H9 (cell line): ENCODE results near the gene RASA3. TPM values are rescaled to one million over a fixed set of nuclear protein-coding genes. Genes with fewer than 3 reads are reported as not detected.
A peak's percentile ranks its signal among the peaks of the same experiment; 100 is the strongest.

ENCODE experiments used
- DNase-seq: peaks from one replicate; pipeline ENCODE4 v3.0.0-alpha.2; 2017
- H2AFZ ChIP-seq: one replicate; pipeline ENCODE4 v1.6.1; 2013; ENCODE audit warnings: mild to moderate bottlenecking, low read length, control low read depth, moderate library complexity
- H2AK5ac ChIP-seq: 2 replicates; pipeline ENCODE4 v1.6.1; 2013; ENCODE audit warnings: low read length, control low read depth, mixed read lengths; ENCODE audit not compliant: insufficient read length
- H2BK120ac ChIP-seq: one replicate; pipeline ENCODE4 v1.6.1; 2013; ENCODE audit warnings: low read depth, mild to moderate bottlenecking, low read length, control low read depth, inconsistent platforms; ENCODE audit not compliant: poor library complexity, severe bottlenecking
- H2BK12ac ChIP-seq: 2 replicates; pipeline ENCODE4 v1.6.1; 2013; ENCODE audit warnings: low read length, control low read depth, mixed read lengths, low read depth; ENCODE audit not compliant: insufficient read length
- H2BK15ac ChIP-seq: 2 replicates; pipeline ENCODE4 v1.6.1; 2013; ENCODE audit warnings: low read depth, low read length, control low read depth
- H2BK20ac ChIP-seq: one replicate; pipeline ENCODE4 v1.6.1; 2013; ENCODE audit warnings: low read depth, mild to moderate bottlenecking, low read length, control low read depth, inconsistent platforms; ENCODE audit not compliant: poor library complexity, severe bottlenecking
- H2BK5ac ChIP-seq: 2 replicates; pipeline ENCODE4 v1.6.1; 2013; ENCODE audit warnings: low read length, control low read depth, mixed read lengths; ENCODE audit not compliant: insufficient read length
- H3K14ac ChIP-seq: 2 replicates; pipeline ENCODE4 v1.6.1; 2013; ENCODE audit warnings: low read length, control low read depth; ENCODE audit not compliant: insufficient read depth
- H3K18ac ChIP-seq: 2 replicates; pipeline ENCODE4 v1.6.1; 2013; ENCODE audit warnings: low read depth, mild to moderate bottlenecking, mixed read lengths, low read length, control low read depth; ENCODE audit not compliant: insufficient read length
- H3K23ac ChIP-seq: 2 replicates; pipeline ENCODE4 v1.6.1; 2013; ENCODE audit warnings: low read length, control low read depth, mixed read lengths, low read depth; ENCODE audit not compliant: insufficient read length
- H3K23me2 ChIP-seq: 2 replicates; pipeline ENCODE4 v1.6.1; 2013; ENCODE audit warnings: low read depth, mild to moderate bottlenecking, mixed read lengths, low read length, control low read depth; ENCODE audit not compliant: insufficient read length, poor library complexity, severe bottlenecking
- H3K27ac ChIP-seq: 2 replicates; pipeline ENCODE4 v1.5.1; 2013; ENCODE audit warnings: low read length, control low read depth, mixed read lengths, low read depth; ENCODE audit not compliant: insufficient read length
- H3K27me3 ChIP-seq: 2 replicates; pipeline ENCODE4 v1.6.1; 2013; ENCODE audit warnings: low read length, control low read depth, inconsistent platforms; ENCODE audit not compliant: insufficient read depth
- H3K4ac ChIP-seq: 2 replicates; pipeline ENCODE4 v1.6.1; 2013; ENCODE audit warnings: low read depth, mild to moderate bottlenecking, control low read depth, inconsistent platforms, low read length, moderate library complexity
- H3K4me1 ChIP-seq: 2 replicates; pipeline ENCODE4 v1.6.1; 2013; ENCODE audit warnings: low read length, control low read depth, inconsistent platforms; ENCODE audit not compliant: insufficient read depth
- H3K4me2 ChIP-seq: 2 replicates; pipeline ENCODE4 v1.6.1; 2013; ENCODE audit warnings: low read length, control low read depth, mixed read lengths; ENCODE audit not compliant: insufficient read length, insufficient read depth
- H3K56ac ChIP-seq: 2 replicates; pipeline ENCODE4 v1.6.1; 2013; ENCODE audit warnings: low read depth, mild to moderate bottlenecking, mixed read lengths, low read length, control low read depth; ENCODE audit not compliant: insufficient read length
- H3K79me1 ChIP-seq: 2 replicates; pipeline ENCODE4 v1.6.1; 2013; ENCODE audit warnings: low read depth, mild to moderate bottlenecking, moderate library complexity, low read length, control low read depth, inconsistent platforms; ENCODE audit not compliant: insufficient read depth, poor library complexity, severe bottlenecking
- H3K79me2 ChIP-seq: 2 replicates; pipeline ENCODE4 v1.6.1; 2013; ENCODE audit warnings: low read length, control low read depth, inconsistent platforms; ENCODE audit not compliant: insufficient read depth
- H3K9ac ChIP-seq: 2 replicates; pipeline ENCODE4 v1.6.1; 2013; ENCODE audit warnings: low read length, control low read depth, mixed read lengths; ENCODE audit not compliant: insufficient read length; ENCODE audit errors: extremely low read depth
- H3K9me3 ChIP-seq: one replicate; pipeline ENCODE4 v1.6.1; 2013; ENCODE audit warnings: low read depth, low read length, inconsistent platforms; ENCODE audit not compliant: control insufficient read depth
- H3T11ph ChIP-seq: one replicate; pipeline ENCODE4 v1.6.1; 2013; ENCODE audit warnings: mild to moderate bottlenecking, low read length, control low read depth, inconsistent platforms
- H4K20me1 ChIP-seq: one replicate; pipeline ENCODE4 v1.6.1; 2013; ENCODE audit not compliant: control insufficient read depth, insufficient read length, insufficient read depth
- H4K5ac ChIP-seq: 2 replicates; pipeline ENCODE4 v1.6.1; 2013; ENCODE audit warnings: low read depth, mild to moderate bottlenecking, mixed read lengths, low read length, control low read depth; ENCODE audit not compliant: insufficient read length
- H4K8ac ChIP-seq: replicated peaks from 2 replicates; pipeline ENCODE4 v1.6.1; 2013; ENCODE audit warnings: low read length, control low read depth, mixed read lengths, low read depth; ENCODE audit not compliant: insufficient read length
- H4K91ac ChIP-seq: 2 replicates; pipeline ENCODE4 v1.6.1; 2013; ENCODE audit warnings: low read depth, mild to moderate bottlenecking, moderate library complexity, mixed read lengths, low read length, control low read depth; ENCODE audit not compliant: insufficient read length
- H3K27ac Mint-ChIP-seq, 3 experiments: 2 replicates in 2 of 3; 3 replicates in 1 of 3; pipeline ENCODE4 v1.8.0; 2020 to 2021; ENCODE audit warnings: mixed read lengths in 3 of 3, mild to moderate bottlenecking in 1 of 3, moderate library complexity in 1 of 3
- H3K27me3 Mint-ChIP-seq: 2 replicates; pipeline ENCODE4 v1.8.0; 2021; ENCODE audit warnings: low read depth, mild to moderate bottlenecking, moderate library complexity, mixed read lengths
- H3K36me3 Mint-ChIP-seq, 3 experiments: 2 replicates in 2 of 3; 3 replicates in 1 of 3; pipeline ENCODE4 v1.8.0; 2020 to 2021; ENCODE audit warnings: low read depth in 3 of 3, mixed read lengths in 3 of 3; ENCODE audit not compliant: insufficient read depth in 1 of 3
- H3K4me1 Mint-ChIP-seq, 2 experiments: 2 replicates each; pipeline ENCODE4 v1.8.0; 2020; ENCODE audit warnings: mixed read lengths in 2 of 2
- H3K4me3 Mint-ChIP-seq, 2 experiments: 2 replicates in 1 of 2; 3 replicates in 1 of 2; pipeline ENCODE4 v1.8.0; 2020 to 2021; ENCODE audit warnings: mild to moderate bottlenecking in 2 of 2, mixed read lengths in 2 of 2, moderate library complexity in 1 of 2
- H3K9me3 Mint-ChIP-seq, 2 experiments: 2 replicates in 1 of 2; 3 replicates in 1 of 2; pipeline ENCODE4 v1.8.0; 2020; ENCODE audit warnings: mild to moderate bottlenecking in 2 of 2, mixed read lengths in 2 of 2, moderate library complexity in 1 of 2
- WGBS: extraction: QIAGEN DNeasy Blood & Tissue Kit; methylation state at CpG from one replicate; pipeline ENCODE4 v1.1.7; 2013; ENCODE audit warnings: missing lambda C conversion rate, low lambda C conversion rate, mixed read lengths; ENCODE audit not compliant: insufficient read length; ENCODE audit errors: extremely low coverage; 5-methylcytosine and 5-hydroxymethylcytosine counted together
- total RNA-seq: library from RNA; stranded (reverse); gene quantifications from 2 replicates; pipeline ENCODE4 v1.2.1, GENCODE V29; 2021
- TF ChIP-seq, protein P1 (sequence below): fragments of 200-600 bp; sonication (generic); conservative IDR thresholded peaks from 3 replicates; pipeline ENCODE4 v1.8.0; 2021; ENCODE audit warnings: antibody characterized with exemption, mild to moderate bottlenecking

The RASA3 gene
- total RNA-seq, 1 experiment from 2014 or later: 12.3 TPM

DNA sequence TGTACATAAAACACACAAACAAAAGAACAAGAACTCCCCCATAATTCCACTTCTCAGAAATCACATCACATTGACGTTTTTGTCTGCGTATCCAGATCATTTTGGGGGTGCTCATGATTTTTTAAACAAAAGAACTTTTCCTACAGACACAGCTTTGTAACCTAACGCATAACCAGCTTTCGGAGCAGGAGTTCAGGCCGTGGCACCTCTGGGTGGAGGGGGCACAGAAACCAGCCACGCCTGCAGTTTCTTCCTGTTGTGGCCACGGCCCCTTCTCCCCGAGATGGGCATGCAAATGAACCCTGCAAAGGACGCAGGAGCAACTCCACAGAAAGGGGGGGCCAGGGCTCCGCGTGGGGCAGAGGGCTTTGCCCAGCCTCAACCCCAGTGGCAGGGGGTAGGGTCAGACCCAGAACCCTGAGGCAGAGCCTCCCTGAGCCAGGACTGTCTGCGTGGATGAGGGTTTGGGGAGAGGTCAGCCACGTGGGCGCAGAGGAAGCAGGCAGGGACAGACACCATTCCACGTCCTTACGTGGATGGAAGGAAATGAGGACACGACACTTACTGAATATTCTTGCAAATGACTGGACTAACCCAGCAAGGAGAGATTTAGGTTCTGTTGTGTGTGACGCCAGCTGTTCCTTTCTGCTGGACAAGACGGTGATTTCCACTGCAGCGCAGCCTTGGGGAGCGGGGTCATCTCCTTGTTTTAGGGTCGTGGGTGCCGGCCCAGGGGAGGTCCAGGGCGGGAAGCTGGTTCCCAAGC, 64.4 kb downstream of the RASA3 start:
- Mint-ChIP-seq H3K27me3 (peaks cover 2% of the 10 kb centered on the region; the same call in 1 of the 2 replicates), H3K4me3 (no peak overlapping the region), H3K9me3 (peaks cover 4 to 5% of the 10 kb centered on the region in 2 experiments; a peak in 4 of 5 replicates), H3K27ac (peak overlapping the region in 1 of 3 experiments; percentile 66; a peak in 1 of 7 replicates), H3K36me3 (peaks cover 4 to 9% (median 7%) of the 10 kb centered on the region in 3 experiments; a peak in 6 of 7 replicates), H3K4me1 (peaks cover 25 to 42% of the 10 kb centered on the region in 2 experiments)
- no peak overlapping the region for H3K14ac ChIP-seq
- no peaks in the 10 kb centered on the region for H3K79me1 ChIP-seq
- no peak overlapping the region for H2BK5ac ChIP-seq
- no peak overlapping the region for H2BK120ac ChIP-seq
- H2AK5ac ChIP-seq: no peak overlapping the region
- DNase-seq: no peak
- no peak overlapping the region for H3K4ac ChIP-seq
- H4K91ac ChIP-seq: no peak overlapping the region
- no peak overlapping the region for H3K18ac ChIP-seq
- no peaks in the 10 kb centered on the region for H4K20me1 ChIP-seq
- no CpG with 5 or more reads among the region's 24 CpGs for WGBS
- no peak overlapping the region for H3T11ph ChIP-seq
- no peak overlapping the region for H4K8ac ChIP-seq
- no peaks in the 10 kb centered on the region for H3K9me3 ChIP-seq
- no peak overlapping the region for H4K5ac ChIP-seq
- H3K23me2 ChIP-seq: no peaks in the 10 kb centered on the region
- H3K79me2 ChIP-seq: no peaks in the 10 kb centered on the region
- no peak overlapping the region for H3K9ac ChIP-seq
- no peak overlapping the region for H3K23ac ChIP-seq
- H3K27ac ChIP-seq: no peak overlapping the region
- no peak overlapping the region for H2BK12ac ChIP-seq
- no peaks in the 10 kb centered on the region; the same call in 1 of the 2 replicates for H3K4me1 ChIP-seq
- no peak overlapping the region for H2BK15ac ChIP-seq
- no peak overlapping the region for H2AFZ ChIP-seq
- TF ChIP-seq, protein P1, sequence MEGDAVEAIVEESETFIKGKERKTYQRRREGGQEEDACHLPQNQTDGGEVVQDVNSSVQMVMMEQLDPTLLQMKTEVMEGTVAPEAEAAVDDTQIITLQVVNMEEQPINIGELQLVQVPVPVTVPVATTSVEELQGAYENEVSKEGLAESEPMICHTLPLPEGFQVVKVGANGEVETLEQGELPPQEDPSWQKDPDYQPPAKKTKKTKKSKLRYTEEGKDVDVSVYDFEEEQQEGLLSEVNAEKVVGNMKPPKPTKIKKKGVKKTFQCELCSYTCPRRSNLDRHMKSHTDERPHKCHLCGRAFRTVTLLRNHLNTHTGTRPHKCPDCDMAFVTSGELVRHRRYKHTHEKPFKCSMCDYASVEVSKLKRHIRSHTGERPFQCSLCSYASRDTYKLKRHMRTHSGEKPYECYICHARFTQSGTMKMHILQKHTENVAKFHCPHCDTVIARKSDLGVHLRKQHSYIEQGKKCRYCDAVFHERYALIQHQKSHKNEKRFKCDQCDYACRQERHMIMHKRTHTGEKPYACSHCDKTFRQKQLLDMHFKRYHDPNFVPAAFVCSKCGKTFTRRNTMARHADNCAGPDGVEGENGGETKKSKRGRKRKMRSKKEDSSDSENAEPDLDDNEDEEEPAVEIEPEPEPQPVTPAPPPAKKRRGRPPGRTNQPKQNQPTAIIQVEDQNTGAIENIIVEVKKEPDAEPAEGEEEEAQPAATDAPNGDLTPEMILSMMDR: no peak
- H3K27me3 ChIP-seq: no peaks in the 10 kb centered on the region
- H3K56ac ChIP-seq: no peak overlapping the region
- no peak overlapping the region for H2BK20ac ChIP-seq
- H3K4me2 ChIP-seq: no peak overlapping the region
